ENCODE results near the gene TMEM208.

The TMEM208 gene

GRCh38 chr16:67245674-67246080 lies 18.7 kb downstream of the TMEM208 start:
- Histone ChIP-seq H3K4me1 (ENCODE audit: control insufficient read depth, insufficient read depth, low read length, poor library complexity, severe bottlenecking) (peaks cover 57% of the 10 kb centered on the region), H3K27ac (ENCODE audit: low read depth, low read length, severe bottlenecking) (peak overlapping the region; percentile 96), H3K4me3 (ENCODE audit: extremely low read depth, insufficient read depth, low read length, poor library complexity, severe bottlenecking) (peak overlapping the region; percentile 86), H3K36me3 (ENCODE audit: control insufficient read depth, insufficient read depth, low read length) (peaks cover 8% of the 10 kb centered on the region), H3K9me3 (ENCODE audit: control insufficient read depth, low read length) (no peaks in the 10 kb centered on the region)
- 15 to 32% methylated on average over 5 to 7 of the region's 8 CpGs for WGBS, 2 experiments (ENCODE audit: insufficient coverage in 2 of 2)

GRCh38 chr16:67246081-67246755 lies 19.3 kb downstream of the TMEM208 start:
- Histone ChIP-seq H3K4me1 (ENCODE audit: control insufficient read depth, insufficient read depth, low read length, poor library complexity, severe bottlenecking) (peaks cover 54% of the 10 kb centered on the region), H3K27ac (ENCODE audit: low read depth, low read length, severe bottlenecking) (peak overlapping the region; percentile 96), H3K4me3 (ENCODE audit: extremely low read depth, insufficient read depth, low read length, poor library complexity, severe bottlenecking) (peak overlapping the region; percentile 86), H3K36me3 (ENCODE audit: control insufficient read depth, insufficient read depth, low read length) (peaks cover 8% of the 10 kb centered on the region), H3K9me3 (ENCODE audit: control insufficient read depth, low read length) (no peaks in the 10 kb centered on the region)
- 0 to 1% methylated on average over 27 to 34 of the region's 48 CpGs for WGBS, 2 experiments (ENCODE audit: insufficient coverage in 2 of 2)

DNA sequence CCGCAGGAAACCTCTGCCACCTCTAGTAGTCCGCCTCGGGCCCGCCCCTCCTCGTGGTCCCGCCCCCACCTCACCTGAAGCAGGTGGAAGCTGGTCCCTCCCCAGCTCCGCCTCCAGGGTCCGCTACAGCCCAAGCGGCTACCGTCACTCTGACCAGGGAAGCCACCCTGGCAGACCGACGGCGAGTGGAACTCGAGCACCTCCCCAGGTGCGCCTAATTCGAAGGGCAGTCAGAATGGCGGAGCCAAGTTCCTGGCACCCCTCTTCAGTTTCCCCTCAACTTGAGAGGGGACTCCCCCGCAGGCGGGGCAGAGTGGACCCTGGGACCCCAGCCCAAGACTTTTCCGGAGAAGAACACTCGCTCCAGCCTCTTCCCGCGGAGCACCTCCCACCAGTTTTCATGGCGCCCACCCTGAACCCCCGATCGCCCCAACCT lies 19.8 kb downstream of the TMEM208 start:
- WGBS, 2 experiments (ENCODE audit: insufficient coverage in 2 of 2) = 0% methylated on average over 20 to 22 of the region's 26 CpGs
- Histone ChIP-seq H3K36me3 (ENCODE audit: control insufficient read depth, insufficient read depth, low read length) (peaks cover 8% of the 10 kb centered on the region), H3K4me1 (ENCODE audit: control insufficient read depth, insufficient read depth, low read length, poor library complexity, severe bottlenecking) (peaks cover 49% of the 10 kb centered on the region), H3K4me3 (ENCODE audit: extremely low read depth, insufficient read depth, low read length, poor library complexity, severe bottlenecking) (peak overlapping the region; percentile 86), H3K9me3 (ENCODE audit: control insufficient read depth, low read length) (no peaks in the 10 kb centered on the region), H3K27ac (ENCODE audit: low read depth, low read length, severe bottlenecking) (peak overlapping the region; percentile 96)

- Histone ChIP-seq H3K36me3 (ENCODE audit: control insufficient read depth, insufficient read depth, low read length) (peaks cover 5% of the 10 kb centered on the region), H3K9me3 (ENCODE audit: control insufficient read depth, low read length) (no peaks in the 10 kb centered on the region), H3K27ac (ENCODE audit: low read depth, low read length, severe bottlenecking) (peak within 1 kb of the TSS; percentile 96), H3K4me3 (ENCODE audit: extremely low read depth, insufficient read depth, low read length, poor library complexity, severe bottlenecking) (peak within 1 kb of the TSS; percentile 86), H3K4me1 (ENCODE audit: control insufficient read depth, insufficient read depth, low read length, poor library complexity, severe bottlenecking) (peaks cover 42% of the 10 kb centered on the region)
- WGBS, 2 experiments (ENCODE audit: insufficient coverage in 2 of 2) = 0 to 1% methylated on average over 49 to 52 of the region's 60 CpGs
Measured at GRCh38 chr16:67247192-67248072, 20.5 kb downstream of the TMEM208 start, which contains the start of gene FHOD1. Gene FHOD1 (minus strand): TSS chr16:67247481. CDS start chr16:67247410, 71 bp downstream.

DNA sequence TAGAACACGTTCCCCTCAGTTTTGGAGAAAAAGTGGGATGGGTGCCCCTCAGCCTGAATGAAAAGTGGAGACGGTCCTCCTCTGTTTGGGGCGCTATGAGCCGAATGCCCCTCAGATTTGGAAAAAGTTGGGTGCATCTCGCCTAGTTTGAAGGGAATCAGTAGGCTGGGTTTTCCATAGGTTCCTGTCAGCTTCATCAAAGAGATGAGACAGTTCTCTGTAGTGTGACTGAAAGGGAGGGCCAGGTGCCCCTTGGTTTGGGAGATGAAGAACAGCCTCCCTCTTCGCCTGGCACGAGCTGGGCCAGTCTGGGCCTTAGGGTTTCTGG lies 21.1 kb downstream of the TMEM208 start:
- 13 to 16% methylated on average over 6 to 7 of the region's 7 CpGs for WGBS, 2 experiments (ENCODE audit: insufficient coverage in 2 of 2)
- H3K4me1 ChIP-seq (ENCODE audit: control insufficient read depth, insufficient read depth, low read length, poor library complexity, severe bottlenecking) = peaks cover 36% of the 10 kb centered on the region
- H3K27ac ChIP-seq (ENCODE audit: low read depth, low read length, severe bottlenecking) = no peak overlapping the region
- peaks cover 5% of the 10 kb centered on the region for H3K36me3 ChIP-seq (ENCODE audit: control insufficient read depth, insufficient read depth, low read length)
- peak overlapping the region; percentile 86 for H3K4me3 ChIP-seq (ENCODE audit: extremely low read depth, insufficient read depth, low read length, poor library complexity, severe bottlenecking)
- H3K9me3 ChIP-seq (ENCODE audit: control insufficient read depth, low read length) = no peaks in the 10 kb centered on the region

- Histone ChIP-seq H3K9me3 (ENCODE audit: control insufficient read depth, low read length) (no peaks in the 10 kb centered on the region), H3K4me3 (ENCODE audit: extremely low read depth, insufficient read depth, low read length, poor library complexity, severe bottlenecking) (peak within 1 kb of the TSS; percentile 86), H3K27ac (ENCODE audit: low read depth, low read length, severe bottlenecking) (peak within 1 kb of the TSS; percentile 3), H3K36me3 (ENCODE audit: control insufficient read depth, insufficient read depth, low read length) (peaks cover under 1% of the 10 kb centered on the region), H3K4me1 (ENCODE audit: control insufficient read depth, insufficient read depth, low read length, poor library complexity, severe bottlenecking) (peaks cover 31% of the 10 kb centered on the region)
- WGBS, 2 experiments (ENCODE audit: insufficient coverage in 2 of 2) = 0 to 1% methylated on average over 55 to 60 of the region's 75 CpGs
Measured at GRCh38 chr16:67248401-67249177, 21.7 kb downstream of the TMEM208 start, which contains the start of gene SLC9A5. Gene SLC9A5 (plus strand): TSS chr16:67248979. CDS start chr16:67249015, 36 bp downstream.

GRCh38 chr16:67249178-67250044 lies 22.5 kb downstream of the TMEM208 start:
- no peaks in the 10 kb centered on the region for H3K9me3 ChIP-seq (ENCODE audit: control insufficient read depth, low read length)
- H3K4me1 ChIP-seq (ENCODE audit: control insufficient read depth, insufficient read depth, low read length, poor library complexity, severe bottlenecking) = peaks cover 23% of the 10 kb centered on the region
- H3K36me3 ChIP-seq (ENCODE audit: control insufficient read depth, insufficient read depth, low read length) = no peaks in the 10 kb centered on the region
- H3K27ac ChIP-seq (ENCODE audit: low read depth, low read length, severe bottlenecking) = no peak overlapping the region
- 13% methylated on average over 19 to 20 of the region's 22 CpGs for WGBS, 2 experiments (ENCODE audit: insufficient coverage in 2 of 2)
- H3K4me3 ChIP-seq (ENCODE audit: extremely low read depth, insufficient read depth, low read length, poor library complexity, severe bottlenecking) = peak overlapping the region; percentile 86

DNA sequence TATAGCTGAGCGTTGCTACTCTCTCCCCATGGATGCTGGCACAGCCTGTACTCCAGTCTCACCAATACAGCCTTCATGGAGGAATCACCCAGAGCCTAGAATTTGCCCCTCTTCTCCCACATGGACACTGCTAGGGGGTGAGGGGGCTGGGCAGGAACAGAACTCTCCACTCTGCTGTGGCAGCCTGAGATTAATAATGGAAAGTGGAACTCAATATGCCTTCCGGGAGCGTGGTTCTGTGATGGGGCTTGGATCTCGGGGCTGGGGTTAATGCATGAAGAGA lies 23.1 kb downstream of the TMEM208 start:
- Histone ChIP-seq H3K27ac (ENCODE audit: low read depth, low read length, severe bottlenecking) (no peak overlapping the region), H3K9me3 (ENCODE audit: control insufficient read depth, low read length) (no peaks in the 10 kb centered on the region), H3K36me3 (ENCODE audit: control insufficient read depth, insufficient read depth, low read length) (no peaks in the 10 kb centered on the region), H3K4me3 (ENCODE audit: extremely low read depth, insufficient read depth, low read length, poor library complexity, severe bottlenecking) (no peak overlapping the region), H3K4me1 (ENCODE audit: control insufficient read depth, insufficient read depth, low read length, poor library complexity, severe bottlenecking) (peaks cover 18% of the 10 kb centered on the region)
- 80 to 88% methylated on average over 3 of the region's 4 CpGs for WGBS, 2 experiments (ENCODE audit: insufficient coverage in 2 of 2)

DNA sequence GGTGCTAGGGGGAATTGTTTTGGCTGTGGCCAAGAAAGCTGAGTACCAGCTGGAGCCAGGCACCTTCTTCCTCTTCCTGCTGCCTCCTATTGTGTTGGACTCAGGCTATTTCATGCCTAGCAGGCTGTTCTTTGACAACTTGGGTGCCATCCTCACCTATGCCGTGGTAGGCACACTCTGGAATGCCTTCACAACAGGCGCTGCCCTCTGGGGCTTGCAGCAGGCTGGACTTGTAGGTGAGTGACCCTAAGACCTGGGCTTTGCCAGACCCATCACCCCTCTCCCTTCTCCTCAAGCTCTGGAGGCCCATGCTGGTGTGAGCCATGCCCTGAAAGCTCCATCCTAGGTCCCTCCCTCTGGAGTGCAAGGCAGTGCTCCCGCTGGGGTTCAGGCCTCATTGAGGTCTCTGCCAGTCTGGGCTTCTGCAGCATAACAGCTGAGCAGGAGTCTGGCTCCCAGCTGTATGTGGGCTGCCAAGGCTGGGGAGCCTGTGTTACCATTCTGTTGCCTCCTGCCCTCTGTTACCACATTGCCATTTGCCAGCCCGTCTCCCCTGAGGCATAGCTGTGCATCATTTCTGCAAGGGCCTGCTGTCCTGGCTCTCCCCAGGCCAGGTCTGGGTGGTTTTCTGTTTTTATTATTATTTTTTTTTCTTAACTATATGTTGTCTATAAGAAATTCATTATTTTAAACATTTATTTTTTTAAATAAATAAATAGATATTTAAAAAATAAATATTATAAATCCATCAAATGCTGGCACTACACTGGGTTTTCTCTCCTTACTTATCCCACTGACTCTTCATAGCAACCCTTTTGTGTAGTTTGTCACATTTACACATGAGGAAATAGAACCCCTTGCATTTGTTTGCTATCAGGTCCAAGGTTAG lies 25.9 kb downstream of the TMEM208 start:
- Histone ChIP-seq H3K36me3 (ENCODE audit: control insufficient read depth, insufficient read depth, low read length) (no peaks in the 10 kb centered on the region), H3K27ac (ENCODE audit: low read depth, low read length, severe bottlenecking) (no peak overlapping the region), H3K9me3 (ENCODE audit: control insufficient read depth, low read length) (no peaks in the 10 kb centered on the region), H3K4me1 (ENCODE audit: control insufficient read depth, insufficient read depth, low read length, poor library complexity, severe bottlenecking) (peaks cover 8% of the 10 kb centered on the region), H3K4me3 (ENCODE audit: extremely low read depth, insufficient read depth, low read length, poor library complexity, severe bottlenecking) (no peak overlapping the region)
- 95 to 97% methylated on average over 3 of the region's 4 CpGs for WGBS, 2 experiments (ENCODE audit: insufficient coverage in 2 of 2)
